Hepatocyte (in vitro differentiated cells): ENCODE measurements around the gene PFKM.

ENCODE experiments used
- EZH2 ChIP-seq: fragments of 200-600 bp; sonication (generic); IDR thresholded peaks from 2 replicates; pipeline ENCODE4 v1.6.1; 2016; ENCODE audit warnings: antibody characterized with exemption, mild to moderate bottlenecking, borderline replicate concordance
- EZH2phosphoT487 ChIP-seq: fragments of 200-600 bp; sonication (generic); IDR thresholded peaks from one replicate; pipeline ENCODE4 v1.6.1; 2018; ENCODE audit warnings: antibody characterized with exemption, mild to moderate bottlenecking, low read depth, moderate library complexity; ENCODE audit not compliant: unreplicated experiment, severe bottlenecking
- TF ChIP-seq, protein P1 (sequence below): fragments of 200-600 bp; sonication (generic); IDR thresholded peaks from 2 replicates; pipeline ENCODE4 v1.5.1; 2016; ENCODE audit warnings: antibody characterized with exemption, mild to moderate bottlenecking; ENCODE audit not compliant: poor library complexity

DNA sequence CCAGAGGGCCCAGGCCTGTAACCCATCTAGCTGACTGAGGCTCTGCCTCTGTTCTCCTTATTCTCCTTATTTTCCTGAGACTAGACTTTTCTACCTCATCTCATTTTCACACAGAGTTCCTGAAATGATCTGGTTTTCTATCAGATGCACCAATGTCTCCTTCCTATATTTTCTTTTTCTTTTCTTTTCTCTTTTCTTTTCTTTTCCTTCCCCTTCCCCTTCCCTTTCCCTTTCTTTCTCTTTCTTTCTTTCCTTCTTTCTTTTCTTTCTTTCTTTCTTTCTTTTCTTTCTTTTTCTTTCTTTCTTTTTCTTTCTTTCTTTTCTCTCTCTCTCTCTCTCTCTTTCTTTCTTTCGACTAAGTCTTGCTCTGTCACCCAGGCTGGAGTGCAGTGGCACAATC lies 61.3 kb downstream of the PFKM start:
- TF ChIP-seq, protein P1, sequence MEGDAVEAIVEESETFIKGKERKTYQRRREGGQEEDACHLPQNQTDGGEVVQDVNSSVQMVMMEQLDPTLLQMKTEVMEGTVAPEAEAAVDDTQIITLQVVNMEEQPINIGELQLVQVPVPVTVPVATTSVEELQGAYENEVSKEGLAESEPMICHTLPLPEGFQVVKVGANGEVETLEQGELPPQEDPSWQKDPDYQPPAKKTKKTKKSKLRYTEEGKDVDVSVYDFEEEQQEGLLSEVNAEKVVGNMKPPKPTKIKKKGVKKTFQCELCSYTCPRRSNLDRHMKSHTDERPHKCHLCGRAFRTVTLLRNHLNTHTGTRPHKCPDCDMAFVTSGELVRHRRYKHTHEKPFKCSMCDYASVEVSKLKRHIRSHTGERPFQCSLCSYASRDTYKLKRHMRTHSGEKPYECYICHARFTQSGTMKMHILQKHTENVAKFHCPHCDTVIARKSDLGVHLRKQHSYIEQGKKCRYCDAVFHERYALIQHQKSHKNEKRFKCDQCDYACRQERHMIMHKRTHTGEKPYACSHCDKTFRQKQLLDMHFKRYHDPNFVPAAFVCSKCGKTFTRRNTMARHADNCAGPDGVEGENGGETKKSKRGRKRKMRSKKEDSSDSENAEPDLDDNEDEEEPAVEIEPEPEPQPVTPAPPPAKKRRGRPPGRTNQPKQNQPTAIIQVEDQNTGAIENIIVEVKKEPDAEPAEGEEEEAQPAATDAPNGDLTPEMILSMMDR: no peak
- TF ChIP-seq EZH2phosphoT487 (no peak), EZH2 (no peak)
